ENCODE data around the gene CALY.

The CALY gene

GRCh38 chr10:133350283-133350949 is 13.7 kb upstream of the CALY start:
- no peak for DNase-seq

- DNase-seq: no peak
Observed at GRCh38 chr10:133349577-133350011, 12.9 kb upstream of the CALY start.

- DNase-seq: no peak
Observed at GRCh38 chr10:133349160-133349568, 12.5 kb upstream of the CALY start.

- DNase-seq: no peak
Observed at GRCh38 chr10:133347710-133348517, 11.2 kb upstream of the CALY start.

GRCh38 chr10:133346413-133346812 is 9.7 kb upstream of the CALY start:
- no peak for DNase-seq

- no peak for DNase-seq
Observed at GRCh38 chr10:133344236-133344635, 7.5 kb upstream of the CALY start.

GRCh38 chr10:133343558-133343957 is 6.9 kb upstream of the CALY start:
- no peak for DNase-seq

- no peak for DNase-seq
Observed at GRCh38 chr10:133342942-133343341, 6.2 kb upstream of the CALY start.

- no peak for DNase-seq
Observed at GRCh38 chr10:133341983-133342382, 5.3 kb upstream of the CALY start.

- DNase-seq: no peak
Observed at GRCh38 chr10:133339708-133340380, 3.1 kb upstream of the CALY start.

GRCh38 chr10:133338080-133339071 is 1.7 kb upstream of the CALY start:
- no peak for DNase-seq

- DNase-seq: no peak
Observed at GRCh38 chr10:133337370-133337725, 652 bp upstream of the CALY start.

GRCh38 chr10:133336118-133336576 is 549 bp downstream of the CALY start:
- DNase-seq: no peak

- DNase-seq: peak in 1 of 2 experiments; percentile 39
Observed at GRCh38 chr10:133335246-133336117, 1.2 kb downstream of the CALY start.

- no peak for DNase-seq
Observed at GRCh38 chr10:133334503-133335245, 2.0 kb downstream of the CALY start.

GRCh38 chr10:133332936-133333699 is 3.6 kb downstream of the CALY start:
- no peak for DNase-seq

- peak in 1 of 2 experiments; percentile 70 for DNase-seq
Observed at GRCh38 chr10:133329491-133330202, 7.0 kb downstream of the CALY start.

GRCh38 chr10:133328358-133329343 is 8.0 kb downstream of the CALY start:
- no peak for DNase-seq

Measured in cerebellar nuclear complex (tissue), 1 donor.